HG03159 (cell line): ENCODE data around the gene CNNM2.
"Not testable (repeated sequence)": the region's sequence is repeated elsewhere in the genome, so short reads cannot be mapped to it uniquely, and the experiment has no call there.

Source experiments
- ATAC-seq: cut with Tn5 transposase; IDR thresholded peaks from one replicate; pipeline ENCODE4 v1.9.1; 2021; ENCODE audit warnings: mild to moderate bottlenecking, moderate library complexity; ENCODE audit not compliant: unreplicated experiment

CNNM2 gene

DNA sequence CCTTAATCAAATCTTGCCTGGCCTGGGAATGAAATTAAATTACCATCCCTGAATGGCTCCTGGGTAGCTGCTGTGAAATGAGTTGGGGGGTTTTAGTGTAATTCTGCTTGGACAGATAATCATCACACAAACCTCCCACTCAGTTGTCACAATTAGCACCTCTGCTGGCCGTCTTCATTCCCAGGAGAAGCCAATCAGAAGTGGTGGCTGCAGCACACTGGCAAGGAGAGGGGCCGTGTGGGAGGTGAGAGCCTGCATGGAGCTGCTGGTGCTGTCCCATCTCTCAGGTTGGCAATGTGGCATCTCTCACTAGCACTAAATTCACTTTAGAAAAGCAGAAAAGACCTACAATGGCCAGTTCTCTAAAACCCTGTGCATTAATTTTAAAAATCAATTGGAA lies 182.5 kb downstream of the CNNM2 start:
- no peak for ATAC-seq

DNA sequence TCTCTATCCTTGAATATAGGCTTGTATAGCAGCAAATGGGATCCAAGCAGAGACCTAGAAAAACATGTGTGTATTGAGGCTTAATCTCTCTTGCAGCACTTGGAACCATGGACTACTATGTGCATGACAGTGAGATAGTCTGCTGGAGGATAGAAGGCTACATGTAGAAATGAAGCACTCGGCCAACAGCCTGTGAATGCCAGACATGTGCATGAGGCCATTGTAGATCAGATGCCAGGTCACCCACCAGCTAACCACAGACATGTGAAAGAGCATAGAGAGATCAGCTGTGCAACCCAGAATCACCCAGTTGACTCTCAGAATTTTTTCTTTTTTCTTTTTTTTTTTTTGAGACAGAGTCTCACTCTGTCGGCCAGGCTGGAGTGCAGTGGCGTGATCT lies 184.1 kb downstream of the CNNM2 start:
- no peak for ATAC-seq

DNA sequence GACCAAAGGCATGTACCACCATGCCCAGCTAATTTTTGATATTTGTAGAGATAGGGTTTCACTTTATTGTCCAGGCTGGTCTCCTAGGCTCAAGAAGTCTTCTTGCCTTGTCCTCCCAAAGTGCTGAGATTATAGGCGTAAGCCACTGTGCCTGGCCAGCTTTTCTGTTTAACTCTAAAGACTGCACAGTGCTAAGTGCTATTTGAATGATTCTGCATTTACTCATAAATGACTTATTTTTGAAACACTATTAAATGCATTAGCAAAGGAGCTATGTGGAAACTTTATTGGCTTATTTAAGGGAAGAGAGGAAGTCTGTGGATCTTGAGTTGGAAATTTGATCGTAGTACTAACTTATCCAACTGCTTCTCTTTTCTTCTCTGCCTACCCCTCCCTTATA lies 185.9 kb downstream of the CNNM2 start:
- no peak for ATAC-seq

DNA sequence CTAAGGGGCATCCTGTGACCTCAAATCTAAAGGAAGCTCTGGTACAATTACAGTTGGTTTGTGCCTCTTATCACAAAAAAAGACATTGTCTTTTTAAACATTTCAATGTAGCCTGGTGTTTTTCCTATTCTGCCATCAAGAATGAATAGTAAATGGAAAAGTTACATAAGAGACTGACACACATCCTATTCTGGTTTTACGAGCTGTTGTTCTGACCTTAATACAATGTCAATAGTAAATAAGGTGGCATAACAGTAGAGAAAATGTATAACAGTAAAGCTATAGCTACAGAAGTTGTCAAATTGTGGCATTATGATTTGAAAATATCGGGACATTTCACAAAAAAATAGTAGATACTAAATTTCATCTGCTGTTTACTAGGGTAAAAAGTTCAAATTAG lies 186.6 kb downstream of the CNNM2 start:
- no peak for ATAC-seq

DNA sequence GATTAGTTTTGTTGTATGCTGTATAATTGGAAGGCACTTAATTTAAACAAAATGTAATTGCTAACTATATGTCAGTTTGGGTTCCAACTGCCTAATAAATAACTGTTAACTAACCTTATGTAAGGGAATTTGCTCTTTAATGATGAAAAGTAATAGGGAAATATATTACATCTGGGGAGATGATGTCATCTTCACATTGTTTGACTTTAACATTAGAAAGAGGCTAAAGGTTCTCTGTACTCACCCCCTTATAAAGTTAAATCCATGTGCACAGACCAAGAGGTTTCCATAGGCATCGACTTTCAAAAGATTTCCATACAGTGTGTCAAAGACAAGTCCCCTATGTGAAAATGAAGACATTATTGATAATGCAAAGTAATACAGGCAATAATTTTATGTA lies 187.4 kb downstream of the CNNM2 start:
- ATAC-seq, result no peak

DNA sequence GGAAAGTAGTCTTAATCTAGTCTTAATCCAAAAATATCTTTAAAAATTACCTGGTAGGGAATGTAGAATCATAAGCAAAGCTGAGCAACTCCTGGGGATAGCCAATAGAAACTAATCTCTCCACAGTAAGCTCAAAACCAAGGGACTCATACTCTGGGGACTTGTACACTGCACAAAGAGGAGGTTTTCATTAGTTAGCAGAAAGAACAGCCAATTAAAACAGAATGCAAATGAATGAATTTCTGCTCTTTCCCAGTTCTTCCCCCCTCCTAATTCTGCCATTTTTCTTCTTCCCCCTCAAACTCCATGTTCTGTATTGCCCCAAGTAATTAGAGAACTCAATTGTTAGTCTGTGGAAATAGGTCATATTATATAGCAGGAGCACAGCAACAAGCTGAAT lies 188.4 kb downstream of the CNNM2 start:
- no peak for ATAC-seq

DNA sequence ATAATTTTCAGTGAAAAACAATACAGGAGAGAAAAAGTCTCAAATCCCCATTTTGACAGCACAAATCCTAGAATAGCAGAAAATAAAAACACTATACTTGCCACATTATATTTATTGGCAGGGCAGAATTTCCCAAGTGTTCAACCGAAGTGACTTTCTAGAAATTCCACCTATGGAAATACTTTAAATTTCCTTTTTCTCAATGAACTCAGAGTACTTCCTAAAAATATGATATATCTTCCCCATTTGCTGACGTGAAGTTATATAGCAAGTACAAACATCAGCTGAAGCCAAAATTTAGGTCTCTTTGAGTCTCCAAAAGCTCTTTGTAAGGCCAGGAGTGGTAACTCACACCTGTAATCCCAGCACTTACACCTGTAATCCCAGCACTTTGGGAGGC lies 191.7 kb downstream of the CNNM2 start:
- ATAC-seq, result no peak

DNA sequence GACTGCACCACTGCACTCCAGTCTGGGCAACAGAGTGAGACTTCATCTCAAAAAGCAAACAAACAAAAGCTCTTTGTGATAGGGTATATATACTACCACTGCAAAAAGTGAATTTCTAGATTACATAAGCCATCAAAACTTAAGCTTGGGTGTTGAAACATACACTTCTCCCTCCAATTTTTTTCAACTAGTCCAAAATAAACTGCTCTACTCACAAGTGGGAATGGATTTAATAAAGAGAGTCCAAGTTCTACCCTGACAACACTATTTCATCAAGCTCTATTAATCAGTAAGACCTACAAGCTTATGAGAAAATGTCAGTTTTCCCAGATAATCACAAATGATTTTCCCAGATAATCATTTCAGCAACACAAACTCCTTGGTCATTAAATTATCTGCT lies 192.3 kb downstream of the CNNM2 start:
- no peak for ATAC-seq

DNA sequence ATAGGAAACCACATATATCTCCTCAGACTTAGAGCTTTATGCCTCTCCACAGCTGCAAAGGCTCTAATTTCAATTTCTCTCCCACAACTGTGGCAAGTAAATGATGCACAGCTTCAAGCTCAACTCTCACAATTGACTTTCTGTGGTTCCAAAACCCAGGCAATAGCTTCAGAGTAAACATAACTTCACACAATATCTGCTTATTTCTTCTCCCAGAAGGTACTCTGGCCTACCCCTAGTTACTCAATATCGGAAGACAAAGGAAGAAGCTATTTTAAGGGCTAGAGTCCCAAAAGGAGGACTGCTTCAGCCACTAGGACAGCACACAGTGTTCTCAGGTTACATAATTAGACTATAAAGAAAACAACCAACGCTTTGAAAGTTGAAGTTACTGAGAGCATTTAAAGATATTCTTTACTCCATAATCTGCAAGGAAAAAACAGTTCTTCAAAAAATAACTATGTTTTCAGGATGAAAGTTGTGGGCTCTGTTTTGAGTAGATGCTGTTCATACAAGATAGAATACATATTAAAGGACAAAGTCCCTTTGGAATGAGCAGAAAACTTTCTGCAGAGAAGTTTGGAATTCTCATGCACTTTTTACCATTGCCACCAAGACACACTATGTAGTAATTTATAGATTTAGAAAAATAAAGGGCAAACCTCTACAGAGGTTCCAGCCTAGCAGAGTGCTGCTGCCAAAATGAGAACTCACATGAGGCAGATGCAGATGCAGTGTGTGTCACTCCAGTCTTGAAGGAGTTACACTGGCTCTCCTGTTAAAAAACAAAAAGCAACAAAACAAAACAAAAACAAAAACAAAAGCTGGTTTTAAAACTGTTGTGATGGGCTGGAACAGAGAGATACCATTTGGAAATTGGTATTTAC lies 193.2 kb downstream of the CNNM2 start:
- ATAC-seq, result peak; percentile 64

DNA sequence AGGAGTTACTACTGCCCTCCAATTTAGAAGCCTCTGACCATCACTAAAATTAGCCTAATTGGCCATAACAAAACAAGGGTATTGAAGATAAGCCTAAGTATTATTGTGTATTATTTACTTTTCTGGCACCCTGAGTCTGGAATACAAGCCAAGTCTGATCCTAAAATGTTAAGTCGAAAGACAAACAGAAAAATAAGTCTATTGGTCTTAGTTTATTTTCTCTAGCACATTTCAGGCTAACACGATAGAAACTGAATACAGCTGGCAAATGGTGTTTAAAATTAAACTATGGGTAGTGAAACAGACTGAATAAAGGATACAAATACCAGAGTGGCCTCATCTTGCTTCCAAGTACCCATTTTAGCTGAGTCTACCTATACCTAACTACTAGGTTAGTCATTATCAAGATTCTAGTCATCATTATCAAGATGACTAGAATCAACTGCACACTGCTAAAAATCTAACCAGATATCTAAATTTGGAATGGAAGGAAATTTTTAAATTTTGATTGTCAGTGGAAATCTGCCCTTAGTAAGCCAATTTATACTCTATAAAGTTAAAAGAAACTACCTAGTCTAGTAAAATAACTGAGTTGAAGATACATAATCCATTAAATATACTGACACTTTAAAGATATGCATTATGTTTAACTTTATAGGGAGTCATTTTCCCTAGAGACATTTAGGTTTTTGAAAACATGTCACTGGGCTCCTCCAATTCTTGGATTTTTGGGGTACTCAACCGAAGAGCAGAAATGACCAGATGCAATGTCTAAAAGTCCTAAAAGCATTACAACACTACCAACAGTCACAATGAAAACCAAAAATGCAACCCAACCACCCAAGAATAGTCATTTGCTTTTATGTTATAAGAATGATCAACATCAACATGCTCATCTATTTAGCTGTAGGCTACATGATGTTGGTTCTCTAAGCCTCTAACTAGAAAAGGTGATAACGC lies 194.1 kb downstream of the CNNM2 start:
- peak; percentile 72 for ATAC-seq

DNA sequence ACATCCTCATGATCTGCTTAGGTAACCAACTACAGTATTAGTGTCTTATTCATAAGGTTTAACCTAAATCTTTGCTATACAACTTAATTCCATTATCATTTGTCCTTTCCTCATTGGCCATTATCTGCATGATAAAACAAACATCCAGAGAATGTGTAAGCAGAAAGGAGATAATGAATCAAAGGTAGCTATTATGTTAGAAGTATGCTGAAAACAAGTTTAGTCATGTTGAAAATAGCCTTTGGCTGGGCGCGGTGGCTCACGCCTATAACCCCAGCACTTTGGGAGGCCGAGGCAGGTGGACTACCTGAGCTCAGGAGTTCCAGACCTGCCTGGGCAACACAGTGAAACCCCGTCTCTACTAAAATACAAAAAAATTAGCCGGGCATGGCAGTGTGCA lies 196.8 kb downstream of the CNNM2 start:
- no peak for ATAC-seq

DNA sequence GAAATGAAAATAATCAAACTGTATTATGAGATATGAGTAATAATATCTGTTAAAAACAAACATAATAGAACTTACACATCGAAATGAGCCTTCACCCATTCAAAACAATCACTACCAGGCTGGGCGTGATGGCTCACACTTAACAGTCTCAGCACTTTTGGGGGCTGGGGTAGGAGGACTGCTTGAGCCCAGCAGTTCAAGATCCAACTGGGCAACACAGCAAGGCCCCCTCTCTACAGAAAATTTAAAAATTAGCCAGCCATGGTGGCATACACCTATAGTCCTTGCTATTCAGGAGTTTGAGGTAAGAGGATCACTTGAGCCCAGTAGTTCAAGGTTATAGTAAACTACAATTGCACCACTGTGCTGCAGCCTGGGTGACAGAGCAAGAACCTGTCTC lies 199.2 kb downstream of the CNNM2 start:
- ATAC-seq, result no peak

DNA sequence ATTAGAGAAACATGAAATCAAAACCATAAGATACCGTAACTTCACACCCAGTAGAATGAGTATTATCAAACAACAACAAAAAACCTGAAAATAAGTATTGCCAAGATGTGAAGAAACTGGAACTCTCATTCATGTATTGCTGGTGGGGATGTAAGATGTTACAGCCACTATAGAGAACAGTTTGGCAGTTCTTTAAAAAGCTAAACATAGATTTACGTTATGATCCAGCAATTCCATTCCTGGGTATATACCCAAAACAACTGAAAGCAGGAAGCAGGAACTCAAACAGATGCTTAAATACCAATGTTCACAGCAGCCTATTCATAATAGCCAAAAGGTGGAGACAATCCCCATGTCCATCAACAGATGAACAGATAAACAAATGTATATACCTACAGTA lies 202.5 kb downstream of the CNNM2 start:
- no peak for ATAC-seq

DNA sequence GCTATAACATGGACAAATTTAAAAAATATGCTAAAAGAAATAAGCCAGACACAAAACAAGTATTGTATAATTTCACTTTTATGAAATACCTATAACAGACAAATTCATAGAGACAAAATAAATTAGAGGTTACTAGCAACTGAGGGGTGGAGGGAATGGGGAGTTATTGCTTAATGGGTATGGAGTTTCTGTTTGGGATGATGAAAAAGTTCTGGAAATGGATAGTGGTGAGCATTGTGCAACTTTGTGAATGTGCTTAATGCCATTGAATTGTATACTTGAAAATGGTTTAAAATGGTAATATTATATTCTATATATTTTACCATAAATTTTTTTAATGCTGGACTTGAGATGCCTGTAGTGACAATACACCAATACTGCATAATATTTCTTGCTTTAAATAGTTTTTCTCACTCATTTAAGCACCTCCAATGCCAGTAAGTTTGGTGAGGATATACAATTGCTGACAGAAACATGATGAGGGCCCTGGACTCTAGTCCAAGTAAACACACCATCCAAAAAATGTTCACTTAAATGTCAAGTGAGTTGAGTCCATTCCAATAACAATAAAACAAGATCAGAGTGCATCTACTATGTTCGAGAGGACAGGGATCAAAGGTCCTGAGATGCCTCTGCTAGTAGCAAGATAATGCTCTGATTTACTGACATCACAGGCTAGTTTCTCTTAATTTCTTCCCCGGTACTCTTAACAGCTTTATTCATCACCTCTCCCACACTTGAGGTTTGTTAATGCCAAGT lies 203.1 kb downstream of the CNNM2 start:
- no peak for ATAC-seq

DNA sequence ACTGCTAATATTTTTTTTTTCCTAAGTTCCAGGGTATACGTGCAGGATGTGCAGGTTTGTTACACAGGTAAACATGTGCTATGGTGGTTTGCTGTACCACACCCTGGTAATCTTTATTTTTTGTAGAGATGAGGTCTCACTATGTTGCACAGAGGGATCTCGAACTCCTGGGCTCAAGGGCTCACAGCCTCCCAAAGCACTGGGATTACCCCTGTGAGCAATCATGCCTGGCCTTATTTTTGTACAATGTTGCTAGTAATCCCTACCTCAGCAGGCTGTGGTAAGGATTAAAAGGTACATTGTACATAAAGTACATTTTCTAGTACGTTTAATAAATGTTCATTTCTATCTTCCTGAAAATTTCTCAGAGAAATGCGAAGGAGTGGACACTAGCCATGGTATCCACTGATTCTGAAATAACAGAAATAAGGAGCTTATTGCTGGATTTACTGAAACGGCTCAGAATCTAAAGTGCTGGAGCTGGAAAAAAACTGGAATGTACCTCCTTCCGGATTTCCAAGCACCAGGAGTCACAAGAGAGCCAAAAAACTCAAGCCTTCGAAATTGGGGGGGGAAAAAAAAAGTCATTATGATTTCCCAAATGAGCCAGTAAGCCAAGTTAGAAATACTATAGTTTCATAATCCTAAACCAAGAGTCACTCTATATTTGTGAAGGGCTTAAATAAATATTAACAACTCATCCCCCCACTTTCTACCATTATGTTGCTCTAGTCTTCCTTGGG lies 205.4 kb downstream of the CNNM2 start:
- no peak for ATAC-seq

DNA sequence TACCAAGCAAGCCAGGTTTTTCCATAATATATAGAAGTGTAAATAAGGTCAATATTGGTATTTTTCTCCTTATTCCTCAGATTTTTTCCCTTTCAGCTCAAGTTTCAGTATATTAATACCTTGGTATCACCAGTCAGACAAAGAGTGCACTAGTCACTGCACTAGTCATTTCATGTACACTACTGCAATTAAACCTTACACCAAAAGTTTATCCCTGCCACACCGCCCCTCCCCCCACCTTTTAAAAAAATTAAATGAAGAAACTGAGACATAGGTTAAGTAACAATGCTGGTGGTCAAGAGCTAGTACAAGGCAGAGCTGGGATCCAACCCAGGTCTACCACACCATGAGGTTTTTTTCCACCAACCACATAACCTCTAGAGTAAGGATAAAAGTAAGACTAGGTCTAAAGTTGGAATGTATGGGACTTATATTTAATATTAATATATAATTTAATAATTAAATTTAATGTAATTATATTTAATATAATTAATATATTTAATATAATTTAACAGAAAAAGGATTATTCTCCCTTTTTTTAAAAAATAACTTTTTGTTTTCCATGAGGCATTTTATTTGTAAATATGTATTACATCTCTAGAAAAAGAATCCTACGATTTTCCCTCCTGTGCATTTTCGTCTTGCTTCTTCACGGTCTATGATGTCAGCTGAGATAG lies 206.5 kb downstream of the CNNM2 start:
- ATAC-seq, result no peak

DNA sequence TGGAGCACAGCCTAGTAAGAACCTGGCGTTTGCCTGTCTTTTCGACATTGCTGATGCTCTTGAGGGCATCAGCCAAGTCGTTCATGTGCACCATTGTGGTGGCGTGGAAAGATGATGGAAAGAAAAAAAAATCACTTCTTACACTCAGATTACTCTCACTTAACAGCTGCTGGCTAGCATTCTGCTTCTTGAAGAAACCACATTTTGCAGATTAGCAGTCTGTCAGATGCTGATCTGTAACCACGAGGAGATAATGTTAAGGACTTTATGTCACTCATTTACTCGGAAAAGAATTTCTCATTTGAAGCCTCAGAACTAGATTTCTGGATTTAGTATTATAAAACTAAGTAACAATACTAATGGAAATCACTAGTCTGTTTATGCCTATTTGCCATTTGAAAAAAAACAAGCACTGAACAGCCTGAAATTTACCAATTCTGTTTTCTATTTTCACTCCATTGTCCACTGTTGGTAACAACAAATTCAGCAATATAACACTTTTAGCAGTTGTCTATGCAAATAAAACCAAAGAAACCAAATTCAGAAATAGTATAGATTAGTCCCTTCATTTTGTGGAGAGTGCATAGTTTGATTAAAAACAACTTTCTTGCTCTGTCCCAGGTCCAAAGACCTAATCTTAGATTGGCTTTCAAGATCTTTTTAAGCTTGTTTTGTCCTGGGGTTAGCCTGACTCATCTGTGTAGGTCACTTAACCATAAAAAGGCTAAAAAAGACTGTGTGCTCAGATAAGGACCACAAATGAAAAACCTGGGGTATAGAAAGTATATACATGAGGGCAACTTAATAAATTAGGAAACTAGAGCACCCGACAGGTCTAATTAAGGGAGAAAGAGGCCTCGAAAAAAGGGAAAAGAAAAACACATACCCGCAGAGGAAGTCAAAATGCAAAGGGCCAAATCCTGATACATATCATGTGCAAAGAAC lies 207.5 kb downstream of the CNNM2 start:
- ATAC-seq, result peak; percentile 68

DNA sequence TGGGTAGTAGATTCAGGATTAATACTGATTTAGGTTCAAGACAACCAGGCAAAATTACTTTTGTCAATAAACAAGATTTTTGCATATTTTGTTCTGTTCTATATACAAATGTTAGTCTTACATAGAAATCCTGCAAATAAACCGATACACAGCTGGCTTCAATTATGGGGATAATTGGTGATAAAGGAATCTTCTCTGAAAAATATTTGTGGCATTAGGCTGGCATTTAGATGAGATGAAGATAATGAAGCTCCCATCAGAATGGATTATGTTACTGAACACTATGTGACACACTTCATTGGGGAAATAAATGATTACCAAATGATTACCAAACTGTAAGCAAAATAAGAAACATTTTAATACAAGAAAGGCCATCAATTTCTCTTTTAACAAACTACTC lies 209.1 kb downstream of the CNNM2 start:
- ATAC-seq, result no peak

DNA sequence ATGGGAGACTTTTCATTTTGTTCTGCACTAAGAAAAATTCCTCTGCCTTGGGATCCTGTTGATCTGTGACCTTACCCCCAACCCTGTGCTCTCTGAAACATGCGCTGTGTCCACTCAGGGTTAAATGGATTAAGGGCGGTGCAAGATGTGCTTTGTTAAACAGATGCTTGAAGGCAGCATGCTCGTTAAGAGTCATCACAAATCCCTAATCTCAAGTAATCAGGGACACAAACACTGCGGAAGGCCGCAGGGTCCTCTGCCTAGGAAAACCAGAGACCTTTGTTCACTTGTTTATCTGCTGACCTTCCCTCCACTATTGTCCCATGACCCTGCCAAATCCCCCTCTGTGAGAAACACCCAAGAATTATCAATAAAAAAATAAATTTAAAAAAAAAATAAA lies 212.1 kb downstream of the CNNM2 start:
- ATAC-seq, result not testable (repeated sequence)
